Neural cell (in vitro differentiated cells): ENCODE results near the gene ZFP69B. TPM values are rescaled to one million over a fixed set of nuclear protein-coding genes. Genes with fewer than 3 reads are reported as not detected.

Source experiments
- polyA plus RNA-seq: library from polyadenylated mRNA; depleted of rRNA; stranded (reverse); fragments of >200 nt; gene quantifications from 2 replicates; pipeline ENCODE4 v1.2.3, GENCODE V29; 2014

Gene ZFP69B
- polyA plus RNA-seq, 1 donor from 2014 or later, result 21.6 TPM

Other genes with a start within 250 kb of the ZFP69B start
- gene TMCO2, start 202.5 kb upstream of the ZFP69B start, polyA plus RNA-seq, result not detected in 2 replicates
- gene ZMPSTE24, start 192.2 kb upstream of the ZFP69B start, polyA plus RNA-seq, result 26.9 and 32.9 TPM in 2 replicates
- 1.3 and 2.3 TPM in 2 replicates for gene COL9A2, start 133.2 kb upstream of the ZFP69B start, polyA plus RNA-seq
- gene SMAP2, start 76.7 kb upstream of the ZFP69B start, polyA plus RNA-seq, result 46.8 and 56.3 TPM in 2 replicates
- 11.6 and 12.3 TPM in 2 replicates for gene ZFP69, start 26.8 kb downstream of the ZFP69B start, polyA plus RNA-seq
- 7.9 and 14.1 TPM in 2 replicates for gene EXO5, start 58.3 kb downstream of the ZFP69B start, polyA plus RNA-seq
- 10.5 and 15.8 TPM in 2 replicates for gene ZNF684, start 81.2 kb downstream of the ZFP69B start, polyA plus RNA-seq
- gene RIMS3, start 215.2 kb downstream of the ZFP69B start, polyA plus RNA-seq, result 31.6 and 36.9 TPM in 2 replicates
- gene NFYC, start 241.2 kb downstream of the ZFP69B start, polyA plus RNA-seq, result 66.0 and 78.8 TPM in 2 replicates